BLaER1 treated with 17β-estradiol and CSF1 and Interleukin-3, amounts not matched to agents 10 nM and 100 nM (cell line): Measurements from ENCODE around the gene SAMD4A.

Source experiments
- H3K27ac ChIP-seq, 11 experiments: shearing (Covaris generic); formaldehyde crosslinking; 2 replicates each; pipeline ENCODE4 v1.8.1; 2022
- H3K27me3 ChIP-seq, 11 experiments: shearing (Covaris generic); formaldehyde crosslinking; 2 replicates each; pipeline ENCODE4 v1.8.1; 2022
- H3K36me3 ChIP-seq, 11 experiments: shearing (Covaris generic); formaldehyde crosslinking; 2 replicates each; pipeline ENCODE4 v1.8.1; 2022
- H3K4me1 ChIP-seq, 10 experiments: shearing (Covaris generic); formaldehyde crosslinking; 2 replicates each; pipeline ENCODE4 v1.8.1; 2022
- H3K4me2 ChIP-seq, 11 experiments: shearing (Covaris generic); formaldehyde crosslinking; 2 replicates each; pipeline ENCODE4 v1.8.1; 2022
- H3K4me3 ChIP-seq, 10 experiments: shearing (Covaris generic); formaldehyde crosslinking; 2 replicates each; pipeline ENCODE4 v1.8.1; 2022
- H3K9ac ChIP-seq, 11 experiments: shearing (Covaris generic); formaldehyde crosslinking; 2 replicates each; pipeline ENCODE4 v1.8.1; 2022
- H3K9me3 ChIP-seq, 11 experiments: shearing (Covaris generic); formaldehyde crosslinking; replicated peaks in 1 of 11; 2 replicates each; pipeline ENCODE4 v1.8.1; 2022
- H4K20me1 ChIP-seq, 11 experiments: shearing (Covaris generic); formaldehyde crosslinking; 2 replicates each; pipeline ENCODE4 v1.8.1; 2022
- Cebpa-rat ChIP-seq, 11 experiments: shearing (Covaris generic); IDR thresholded peaks; 2 replicates each; pipeline ENCODE4 v1.8.1; 2022

The SAMD4A gene

DNA sequence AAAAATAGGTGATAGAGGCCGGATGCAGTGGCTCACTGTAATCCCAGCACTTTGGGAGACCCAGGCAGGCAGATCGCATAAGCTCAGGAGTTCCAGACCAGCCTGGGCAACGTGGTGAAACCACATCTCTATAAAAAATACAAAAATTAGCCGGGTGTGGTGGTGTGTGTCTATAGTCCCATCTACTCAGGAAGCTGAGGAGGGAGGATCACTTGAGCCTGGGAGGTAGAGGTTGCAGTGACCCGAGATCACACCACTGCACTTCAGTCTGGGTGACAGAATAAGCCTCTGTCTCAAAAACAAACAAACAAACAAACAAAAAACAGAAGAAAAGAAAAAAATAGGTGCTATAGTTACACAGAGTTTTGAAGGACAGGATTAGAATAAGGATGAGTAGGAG lies 142.1 kb downstream of the SAMD4A start:
- no peak for TF ChIP-seq Cebpa-rat (IDR thresholded peaks at IDR 0.05)
- peaks cover 0 to 34% (median 0%) of the 10 kb centered on the region in 11 experiments; a peak in 2 of 22 replicates for H4K20me1 ChIP-seq
- no peaks in the 10 kb centered on the region for H3K27me3 ChIP-seq
- peaks cover 0 to 3% (median 0%) of the 10 kb centered on the region in 11 experiments; a peak in 3 of 22 replicates for H3K9me3 ChIP-seq
- peak overlapping the region in 8 of 11 experiments; percentile 4 to 93 (median 42); a peak in 14 of 22 replicates for H3K27ac ChIP-seq
- H3K9ac ChIP-seq, result peak overlapping the region in 3 of 11 experiments; percentile 1 to 20 (median 14); a peak in 2 of 22 replicates
- H3K4me1 ChIP-seq, result peaks cover 71 to 89% (median 82%) of the 10 kb centered on the region in 10 experiments
- H3K36me3 ChIP-seq, result peaks cover 0 to 20% (median 5%) of the 10 kb centered on the region in 11 experiments; a peak in 7 of 22 replicates
- H3K4me3 ChIP-seq, result peak overlapping the region in 1 of 10 experiments; percentile 3; a peak in 1 of 20 replicates
- peak overlapping the region; percentile 59 to 95 (median 78) for H3K4me2 ChIP-seq

DNA sequence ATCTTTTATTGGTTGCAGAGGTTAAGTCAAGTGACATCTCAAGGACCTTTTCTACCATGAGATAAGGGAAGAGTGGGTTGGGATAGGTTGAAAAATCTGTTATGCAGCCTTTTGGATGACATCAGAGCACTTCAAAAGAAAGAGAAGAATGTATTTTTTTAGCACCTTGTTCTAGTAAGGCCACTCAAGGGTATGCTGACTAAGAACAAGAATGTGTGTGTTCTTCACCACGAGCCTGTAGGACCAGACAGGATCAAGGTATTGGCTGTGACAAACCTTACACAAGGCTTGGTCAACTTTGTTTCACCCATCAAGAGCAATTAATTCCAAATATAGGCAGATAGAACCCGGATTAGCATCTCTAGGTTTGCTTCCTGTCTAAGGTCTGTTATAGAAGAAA lies 142.5 kb downstream of the SAMD4A start:
- Histone ChIP-seq H3K4me1 (peaks cover 71 to 91% (median 86%) of the 10 kb centered on the region in 10 experiments), H3K9me3 (peaks cover 0 to 3% (median 0%) of the 10 kb centered on the region in 11 experiments; a peak in 3 of 22 replicates), H3K4me2 (peak overlapping the region in 10 of 11 experiments; percentile 59 to 95 (median 78); a peak in 20 of 22 replicates), H3K36me3 (peaks cover 0 to 15% (median 5%) of the 10 kb centered on the region in 11 experiments; a peak in 7 of 22 replicates), H3K9ac (peak overlapping the region in 1 of 11 experiments; percentile 14; a peak in 2 of 22 replicates), H3K4me3 (no peak overlapping the region; a peak in 1 of 20 replicates), H4K20me1 (peaks cover 0 to 32% (median 0%) of the 10 kb centered on the region in 11 experiments; a peak in 2 of 22 replicates), H3K27me3 (no peaks in the 10 kb centered on the region), H3K27ac (peak overlapping the region in 8 of 11 experiments; percentile 4 to 93 (median 42); a peak in 12 of 22 replicates)
- TF ChIP-seq Cebpa-rat (IDR thresholded peaks at IDR 0.05), result no peak

DNA sequence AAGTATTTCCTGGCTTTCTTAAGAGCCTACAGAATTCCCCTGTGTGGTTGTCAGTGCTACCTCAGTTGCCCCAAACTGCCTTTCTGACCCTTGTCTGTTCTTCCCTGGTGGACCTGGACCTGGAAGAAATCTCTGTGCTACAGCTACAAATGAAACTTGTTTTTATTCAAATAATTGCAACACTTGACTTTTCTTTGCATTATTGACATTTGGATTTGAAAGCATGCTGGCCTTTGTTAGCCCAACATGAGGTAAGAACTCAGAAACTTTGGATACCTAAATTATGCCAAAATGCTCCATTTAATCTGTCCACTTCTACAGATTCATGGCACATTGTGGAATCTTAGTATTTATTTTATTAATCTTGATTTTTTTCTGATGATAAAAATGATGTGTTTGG lies 142.9 kb downstream of the SAMD4A start:
- H4K20me1 ChIP-seq, result peaks cover 0 to 28% (median 0%) of the 10 kb centered on the region in 11 experiments; a peak in 2 of 22 replicates

DNA sequence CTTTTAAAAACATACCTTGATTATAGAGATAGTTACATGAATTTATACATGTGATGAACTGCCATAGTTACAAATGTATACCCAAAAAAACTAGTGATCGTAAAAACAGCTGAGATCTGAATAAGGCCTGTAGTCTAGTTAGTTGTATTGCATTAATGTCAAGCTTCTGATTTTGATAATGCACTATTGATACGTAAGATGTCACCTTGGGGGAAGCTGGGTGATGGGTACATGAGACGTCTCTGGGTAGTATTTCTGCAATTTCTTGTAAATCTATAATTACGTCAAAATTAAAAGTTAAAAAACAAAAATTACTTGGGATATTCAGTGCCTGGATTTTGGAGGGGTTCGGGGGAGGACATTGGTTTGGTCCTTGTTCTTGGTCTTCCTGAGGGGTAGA lies 144.4 kb downstream of the SAMD4A start:
- peak overlapping the region; percentile 83 to 95 (median 92) for H3K4me2 ChIP-seq
- no peaks in the 10 kb centered on the region for H3K27me3 ChIP-seq
- H3K4me1 ChIP-seq, result peaks cover 74 to 98% (median 90%) of the 10 kb centered on the region in 10 experiments
- peaks cover 0 to 28% (median 0%) of the 10 kb centered on the region in 11 experiments; a peak in 2 of 22 replicates for H4K20me1 ChIP-seq
- peak overlapping the region in 9 of 11 experiments; percentile 60 to 82 (median 71); a peak in 16 of 22 replicates for H3K9ac ChIP-seq
- peak overlapping the region in 4 of 10 experiments; percentile 44 to 55 (median 50); a peak in 5 of 20 replicates for H3K4me3 ChIP-seq
- H3K36me3 ChIP-seq, result 0 out of 22 replicates have a peak, but pooled peaks cover 0 to 5% (median 0%) of the 10 kb centered on the region in 11 experiments
- H3K9me3 ChIP-seq, result peaks cover 0 to 3% (median 0%) of the 10 kb centered on the region in 11 experiments; a peak in 3 of 22 replicates
- peak overlapping the region; percentile 71 to 93 (median 83) for H3K27ac ChIP-seq
- TF ChIP-seq Cebpa-rat (IDR thresholded peaks at IDR 0.05), result no peak

More for the DNA sequence above, 142.9 kb downstream of the SAMD4A start:
- Histone ChIP-seq H3K4me1 (peaks cover 71 to 95% (median 90%) of the 10 kb centered on the region in 10 experiments), H3K4me3 (no peak overlapping the region), H3K9ac (no peak overlapping the region), H3K4me2 (peak overlapping the region in 9 of 11 experiments; percentile 62 to 95 (median 79); a peak in 19 of 22 replicates), H3K36me3 (peaks cover 0 to 11% (median 4%) of the 10 kb centered on the region in 11 experiments; a peak in 7 of 22 replicates), H3K9me3 (peaks cover 0 to 3% (median 0%) of the 10 kb centered on the region in 11 experiments; a peak in 3 of 22 replicates), H3K27ac (peak overlapping the region in 7 of 11 experiments; percentile 4 to 93 (median 42); a peak in 9 of 22 replicates), H3K27me3 (no peaks in the 10 kb centered on the region)
- no peak for TF ChIP-seq Cebpa-rat (IDR thresholded peaks at IDR 0.05)

DNA sequence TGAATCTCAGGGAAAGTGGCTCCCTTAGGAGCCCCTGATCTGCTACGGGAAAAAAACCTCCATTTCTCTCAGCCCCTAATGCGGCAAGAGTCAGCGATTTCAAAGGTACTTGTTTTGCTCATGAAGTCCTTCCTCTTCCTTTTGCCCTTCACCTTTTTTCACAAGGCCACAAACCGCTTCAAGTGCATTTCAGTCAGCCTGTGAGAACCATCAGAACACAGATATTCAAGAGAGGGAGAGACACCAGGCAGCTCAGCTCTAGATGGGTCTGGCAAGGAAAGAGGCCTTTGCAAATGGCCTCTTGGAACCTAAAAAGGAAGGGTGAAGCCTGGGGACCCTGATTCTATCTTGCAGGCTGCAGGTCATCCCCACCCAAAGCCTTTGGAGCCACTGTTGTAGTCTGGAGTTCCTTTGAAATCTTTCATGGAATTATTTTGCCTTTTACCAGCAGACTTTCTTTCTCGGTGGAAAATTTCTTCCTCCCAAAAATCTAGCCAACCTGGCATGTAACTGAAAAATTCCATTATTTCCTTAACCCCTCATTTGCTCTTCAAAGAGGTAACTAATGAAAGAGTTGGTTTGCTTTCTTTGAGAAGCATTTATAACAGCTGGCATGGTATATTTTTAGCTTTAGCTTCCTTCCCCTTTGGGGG lies 145.0 kb downstream of the SAMD4A start:
- Histone ChIP-seq H3K4me3 (peak overlapping the region; percentile 21 to 55 (median 46); a peak in 18 of 20 replicates), H3K4me1 (peaks cover 68 to 91% (median 84%) of the 10 kb centered on the region in 10 experiments)

DNA sequence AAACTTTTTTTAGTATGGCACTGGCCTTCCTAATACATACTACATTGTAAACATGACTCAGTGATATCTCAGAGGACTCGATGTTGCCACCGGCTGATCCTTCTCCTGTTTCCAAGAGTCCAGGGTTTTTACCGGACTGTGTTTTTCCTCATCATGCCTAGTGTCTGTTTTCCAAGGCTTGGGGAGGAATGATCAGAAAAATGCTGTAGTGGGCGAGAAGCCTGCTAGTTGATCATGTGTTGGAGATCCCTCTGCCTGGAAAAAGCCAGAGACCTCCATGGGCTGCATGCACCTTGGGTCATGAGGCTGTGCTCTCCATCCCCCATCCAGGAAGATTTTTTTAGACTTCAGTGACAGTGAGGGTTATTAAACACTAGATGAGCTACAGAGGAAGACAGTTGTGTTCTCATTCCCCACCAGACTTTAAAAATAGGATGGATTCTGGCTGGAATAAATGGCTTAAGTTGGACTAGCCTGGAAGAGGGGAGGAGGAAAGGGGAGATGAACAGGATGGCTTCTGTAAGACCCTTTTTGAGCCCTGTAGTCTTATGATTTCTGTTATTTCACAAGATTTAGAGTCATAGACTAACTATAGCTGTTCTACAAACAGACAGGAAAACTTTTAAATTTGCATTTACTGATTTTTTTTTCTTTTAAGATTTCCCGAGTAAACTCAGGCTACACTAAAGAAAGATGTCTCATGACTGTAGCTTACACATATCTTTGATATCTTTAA lies 145.7 kb downstream of the SAMD4A start:
- TF ChIP-seq Cebpa-rat (IDR thresholded peaks at IDR 0.05), result no peak
- H4K20me1 ChIP-seq, result peaks cover 0 to 22% (median 0%) of the 10 kb centered on the region in 11 experiments; a peak in 2 of 22 replicates
- H3K9me3 ChIP-seq, result peaks cover 0 to 3% (median 0%) of the 10 kb centered on the region in 11 experiments; a peak in 2 of 22 replicates
- peak overlapping the region; percentile 71 to 93 (median 83); a peak in 21 of 22 replicates for H3K27ac ChIP-seq
- peak overlapping the region; percentile 83 to 95 (median 92) for H3K4me2 ChIP-seq
- H3K9ac ChIP-seq, result peak overlapping the region; percentile 59 to 82 (median 70)
- peaks cover 61 to 84% (median 77%) of the 10 kb centered on the region in 10 experiments for H3K4me1 ChIP-seq
- peak overlapping the region; percentile 21 to 55 (median 46); a peak in 19 of 20 replicates for H3K4me3 ChIP-seq
- H3K36me3 ChIP-seq, result 0 out of 22 replicates have a peak, but pooled peaks cover 0 to 5% (median 0%) of the 10 kb centered on the region in 11 experiments
- no peaks in the 10 kb centered on the region for H3K27me3 ChIP-seq

More for the DNA sequence above, 145.0 kb downstream of the SAMD4A start:
- H3K9ac ChIP-seq, result peak overlapping the region; percentile 59 to 82 (median 70); a peak in 21 of 22 replicates
- 0 out of 22 replicates have a peak, but pooled peaks cover 0 to 5% (median 0%) of the 10 kb centered on the region in 11 experiments for H3K36me3 ChIP-seq
- H4K20me1 ChIP-seq, result peaks cover 0 to 27% (median 0%) of the 10 kb centered on the region in 11 experiments; a peak in 2 of 22 replicates
- H3K27ac ChIP-seq, result peak overlapping the region; percentile 71 to 93 (median 83)
- TF ChIP-seq Cebpa-rat (IDR thresholded peaks at IDR 0.05), result no peak
- no peaks in the 10 kb centered on the region for H3K27me3 ChIP-seq
- peaks cover 0 to 3% (median 0%) of the 10 kb centered on the region in 11 experiments; a peak in 2 of 22 replicates for H3K9me3 ChIP-seq
- peak overlapping the region; percentile 83 to 95 (median 92) for H3K4me2 ChIP-seq

DNA sequence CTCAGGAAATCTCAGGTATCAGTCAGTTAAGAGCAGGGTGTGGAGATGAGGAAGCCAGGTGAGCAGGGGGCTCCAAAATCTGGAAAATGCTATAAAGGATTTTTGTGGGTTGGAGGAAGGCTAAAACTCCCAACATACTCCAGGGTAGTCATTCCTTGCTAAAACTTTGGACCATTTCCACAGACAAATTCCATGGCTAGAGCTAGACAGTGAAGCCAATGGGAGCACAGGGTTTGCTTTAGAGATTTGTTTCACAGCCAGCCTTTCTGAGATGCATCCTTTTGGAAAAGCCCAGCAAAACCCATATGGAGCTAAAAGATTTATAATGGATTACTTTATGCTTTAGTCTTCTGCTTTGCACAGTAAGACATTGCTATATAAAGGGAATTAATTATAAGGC lies 146.5 kb downstream of the SAMD4A start:
- H3K9me3 ChIP-seq, result peaks cover 0 to 3% (median 0%) of the 10 kb centered on the region in 11 experiments; a peak in 3 of 22 replicates
- H3K4me2 ChIP-seq, result peak overlapping the region; percentile 83 to 95 (median 92)
- no peak for TF ChIP-seq Cebpa-rat (IDR thresholded peaks at IDR 0.05)
- H3K27ac ChIP-seq, result peak overlapping the region in 10 of 11 experiments; percentile 71 to 93 (median 84); a peak in 19 of 22 replicates
- no peaks in the 10 kb centered on the region for H3K27me3 ChIP-seq
- H3K4me3 ChIP-seq, result no peak overlapping the region
- peaks cover 0 to 5% (median 0%) of the 10 kb centered on the region in 11 experiments; a peak in 1 of 22 replicates for H3K36me3 ChIP-seq
- peaks cover 0 to 26% (median 0%) of the 10 kb centered on the region in 11 experiments; a peak in 2 of 22 replicates for H4K20me1 ChIP-seq
- H3K9ac ChIP-seq, result peak overlapping the region in 3 of 11 experiments; percentile 18 to 71 (median 70); a peak in 3 of 22 replicates
- H3K4me1 ChIP-seq, result peaks cover 53 to 77% (median 69%) of the 10 kb centered on the region in 10 experiments
